Measurements from ENCODE around the gene SNRK.

The SNRK gene

DNA sequence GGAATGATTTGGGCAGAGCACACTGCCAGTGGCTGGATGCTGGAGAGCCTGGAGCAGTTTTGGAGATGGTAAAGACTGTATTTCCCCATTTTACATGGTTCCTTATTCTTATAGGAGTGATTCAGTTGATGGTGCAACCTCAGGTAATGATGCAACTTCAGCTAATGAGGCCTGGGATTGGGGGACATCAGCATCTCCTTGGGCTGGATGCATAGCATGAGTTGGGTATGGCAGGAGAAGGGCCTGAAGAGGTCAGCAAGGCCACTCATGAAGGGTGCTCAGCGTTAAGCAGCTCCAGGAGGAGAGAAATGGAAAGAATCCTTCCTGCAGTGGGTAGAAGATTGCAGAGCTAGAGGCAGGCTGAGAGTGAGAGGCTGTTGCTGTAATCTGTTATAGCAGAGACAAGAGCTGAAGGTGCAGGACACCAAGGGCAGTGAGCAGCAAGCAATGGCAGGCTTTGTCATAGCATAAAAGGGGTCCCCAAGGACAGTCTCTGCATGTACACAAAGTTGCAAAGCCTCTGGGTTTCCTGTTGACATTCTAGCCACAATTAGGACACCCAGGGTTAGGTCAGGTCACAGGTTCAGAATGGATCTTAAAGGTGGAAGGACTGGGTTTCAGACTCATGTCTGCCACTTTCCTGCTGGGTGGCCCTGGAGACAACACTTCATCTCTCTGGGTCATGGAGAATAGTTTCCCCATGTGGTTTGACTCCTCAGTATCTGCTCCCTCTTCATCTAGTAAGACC is 29.5 kb upstream of the SNRK start:
- H3K27ac ChIP-seq: no peak overlapping the region
- no peak for TF ChIP-seq CTCF (conservative IDR thresholded peaks at IDR 0.05)

DNA sequence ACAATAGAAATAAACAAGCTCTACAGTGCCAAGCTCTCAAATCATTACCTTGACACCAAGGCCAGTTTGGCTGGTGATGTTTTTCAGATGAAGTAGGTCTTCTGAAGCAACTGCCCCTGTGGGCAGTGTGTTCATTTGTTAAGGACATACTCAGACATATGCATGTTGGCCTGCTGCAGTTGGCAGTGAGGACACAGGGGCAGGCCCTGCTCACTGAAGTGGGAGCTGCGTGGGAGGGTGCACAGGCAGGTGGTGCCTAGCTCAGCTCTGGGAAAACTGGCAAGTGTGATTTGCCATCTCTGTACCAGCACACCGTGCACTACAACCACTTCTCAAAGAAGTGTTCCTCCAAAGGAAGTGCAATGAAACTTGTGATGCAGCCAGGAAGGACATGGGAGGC is 28.5 kb upstream of the SNRK start:
- TF ChIP-seq CTCF (conservative IDR thresholded peaks at IDR 0.05): no peak
- no peak overlapping the region for H3K27ac ChIP-seq

DNA sequence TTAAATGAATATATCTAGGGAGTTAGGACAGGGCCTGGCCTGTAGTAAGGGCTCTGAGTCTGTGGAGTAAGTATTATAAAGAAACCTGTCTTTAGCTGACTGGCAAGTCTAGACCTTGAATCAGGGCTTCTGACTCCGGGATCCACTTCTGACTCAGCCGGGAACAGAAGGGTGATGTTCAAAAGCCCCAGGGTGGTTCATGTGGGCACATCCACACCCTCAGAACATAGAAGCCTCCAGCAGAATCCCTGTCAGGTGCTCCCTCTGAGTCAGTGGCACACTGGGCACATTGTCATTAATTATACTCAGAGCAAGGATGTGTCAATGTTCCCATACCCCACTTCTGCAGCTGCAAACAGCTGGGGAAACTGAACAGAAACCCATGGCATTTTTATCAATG is 26.7 kb upstream of the SNRK start:
- no peak overlapping the region for H3K27ac ChIP-seq
- TF ChIP-seq CTCF (conservative IDR thresholded peaks at IDR 0.05): no peak

- no peak overlapping the region for H3K27ac ChIP-seq
- no peak for TF ChIP-seq CTCF (conservative IDR thresholded peaks at IDR 0.05)
Observed at GRCh38 chr3:43260412-43260811, 25.9 kb upstream of the SNRK start.

- no peak overlapping the region for H3K27ac ChIP-seq
- TF ChIP-seq CTCF (conservative IDR thresholded peaks at IDR 0.05): no peak
Observed at GRCh38 chr3:43262194-43262593, 24.1 kb upstream of the SNRK start.

GRCh38 chr3:43266451-43266850 is 19.9 kb upstream of the SNRK start:
- H3K27ac ChIP-seq: no peak overlapping the region
- no peak for TF ChIP-seq CTCF (conservative IDR thresholded peaks at IDR 0.05)

DNA sequence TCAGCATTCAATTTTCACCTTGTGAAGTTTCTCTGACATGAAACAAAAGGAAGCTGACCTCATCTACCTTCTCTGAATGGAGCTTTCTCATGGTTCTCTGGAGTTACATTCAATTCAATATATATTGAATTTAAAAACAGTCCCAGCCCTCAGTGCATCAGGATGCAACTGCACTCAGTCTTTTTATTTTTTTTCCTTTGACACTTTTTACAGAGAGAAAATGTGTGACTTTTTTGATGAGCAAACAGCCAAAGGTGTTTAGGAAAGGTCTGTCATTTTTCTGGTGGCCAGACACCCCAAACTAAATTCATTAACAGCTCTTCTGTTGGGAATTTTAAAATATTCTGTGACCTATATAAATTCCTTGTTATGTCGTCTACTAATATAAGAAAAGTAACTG is 19.3 kb upstream of the SNRK start:
- no peak for TF ChIP-seq CTCF (conservative IDR thresholded peaks at IDR 0.05)
- H3K27ac ChIP-seq: no peak overlapping the region
